SU-DHL-6 (cell line): ENCODE results near the gene ADAM10.

ENCODE experiments used
- EZH2phosphoT487 ChIP-seq: fragments of 200-600 bp; sonication (generic), shearing (Covaris generic); conservative IDR thresholded peaks from 2 replicates; pipeline ENCODE4 v1.6.1; 2018; ENCODE audit warnings: mild to moderate bottlenecking, antibody characterized with exemption, low read length, moderate library complexity, mixed read lengths
- TF ChIP-seq, protein P1 (sequence below): fragments of 200-600 bp; sonication (generic); IDR thresholded peaks from one replicate; pipeline ENCODE4 v1.5.1; 2017; ENCODE audit warnings: antibody characterized with exemption, mild to moderate bottlenecking, low read length, moderate library complexity; ENCODE audit not compliant: insufficient read depth, poor library complexity, severe bottlenecking

DNA sequence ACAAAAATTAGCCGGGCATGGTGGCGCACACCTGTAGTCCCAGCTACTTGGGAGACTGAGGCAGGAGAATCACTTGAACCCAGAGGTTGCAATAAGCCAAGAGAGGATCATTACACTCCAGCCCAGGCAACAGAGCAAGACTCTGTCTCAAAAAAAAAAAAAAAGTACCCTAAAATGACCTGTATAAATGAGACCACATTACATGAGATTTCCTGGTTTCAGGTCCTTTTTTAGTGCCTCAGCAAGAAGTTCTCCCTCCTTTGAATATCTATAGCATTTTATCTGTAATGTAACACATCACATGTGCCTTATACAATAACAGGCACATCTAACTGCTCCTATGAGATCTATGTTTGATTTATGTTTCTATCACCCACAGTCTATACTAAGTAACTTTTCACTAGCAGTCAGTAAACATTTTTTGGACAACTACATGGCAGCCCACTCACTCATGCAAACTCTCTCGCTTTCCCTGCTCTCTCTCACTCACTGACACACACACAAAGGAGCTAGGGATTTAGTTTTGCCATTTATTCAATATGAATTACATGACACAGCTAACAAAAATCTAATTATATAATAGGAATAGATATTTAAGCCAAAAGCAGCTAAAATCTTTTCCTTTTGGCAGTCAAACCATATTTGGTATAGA lies 34.1 kb downstream of the ADAM10 start:
- TF ChIP-seq, protein P1, sequence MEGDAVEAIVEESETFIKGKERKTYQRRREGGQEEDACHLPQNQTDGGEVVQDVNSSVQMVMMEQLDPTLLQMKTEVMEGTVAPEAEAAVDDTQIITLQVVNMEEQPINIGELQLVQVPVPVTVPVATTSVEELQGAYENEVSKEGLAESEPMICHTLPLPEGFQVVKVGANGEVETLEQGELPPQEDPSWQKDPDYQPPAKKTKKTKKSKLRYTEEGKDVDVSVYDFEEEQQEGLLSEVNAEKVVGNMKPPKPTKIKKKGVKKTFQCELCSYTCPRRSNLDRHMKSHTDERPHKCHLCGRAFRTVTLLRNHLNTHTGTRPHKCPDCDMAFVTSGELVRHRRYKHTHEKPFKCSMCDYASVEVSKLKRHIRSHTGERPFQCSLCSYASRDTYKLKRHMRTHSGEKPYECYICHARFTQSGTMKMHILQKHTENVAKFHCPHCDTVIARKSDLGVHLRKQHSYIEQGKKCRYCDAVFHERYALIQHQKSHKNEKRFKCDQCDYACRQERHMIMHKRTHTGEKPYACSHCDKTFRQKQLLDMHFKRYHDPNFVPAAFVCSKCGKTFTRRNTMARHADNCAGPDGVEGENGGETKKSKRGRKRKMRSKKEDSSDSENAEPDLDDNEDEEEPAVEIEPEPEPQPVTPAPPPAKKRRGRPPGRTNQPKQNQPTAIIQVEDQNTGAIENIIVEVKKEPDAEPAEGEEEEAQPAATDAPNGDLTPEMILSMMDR, result no peak
- no peak for TF ChIP-seq EZH2phosphoT487
